GM19193 (cell line): ENCODE measurements around the gene CORO7.

ENCODE experiments used
- POLR2A ChIP-seq: IDR thresholded peaks from 4 replicates; pipeline ENCODE4 v1.6.1; 2011; ENCODE audit not compliant: insufficient read depth, insufficient read length; ENCODE audit errors: extremely low read depth

The CORO7 gene

DNA sequence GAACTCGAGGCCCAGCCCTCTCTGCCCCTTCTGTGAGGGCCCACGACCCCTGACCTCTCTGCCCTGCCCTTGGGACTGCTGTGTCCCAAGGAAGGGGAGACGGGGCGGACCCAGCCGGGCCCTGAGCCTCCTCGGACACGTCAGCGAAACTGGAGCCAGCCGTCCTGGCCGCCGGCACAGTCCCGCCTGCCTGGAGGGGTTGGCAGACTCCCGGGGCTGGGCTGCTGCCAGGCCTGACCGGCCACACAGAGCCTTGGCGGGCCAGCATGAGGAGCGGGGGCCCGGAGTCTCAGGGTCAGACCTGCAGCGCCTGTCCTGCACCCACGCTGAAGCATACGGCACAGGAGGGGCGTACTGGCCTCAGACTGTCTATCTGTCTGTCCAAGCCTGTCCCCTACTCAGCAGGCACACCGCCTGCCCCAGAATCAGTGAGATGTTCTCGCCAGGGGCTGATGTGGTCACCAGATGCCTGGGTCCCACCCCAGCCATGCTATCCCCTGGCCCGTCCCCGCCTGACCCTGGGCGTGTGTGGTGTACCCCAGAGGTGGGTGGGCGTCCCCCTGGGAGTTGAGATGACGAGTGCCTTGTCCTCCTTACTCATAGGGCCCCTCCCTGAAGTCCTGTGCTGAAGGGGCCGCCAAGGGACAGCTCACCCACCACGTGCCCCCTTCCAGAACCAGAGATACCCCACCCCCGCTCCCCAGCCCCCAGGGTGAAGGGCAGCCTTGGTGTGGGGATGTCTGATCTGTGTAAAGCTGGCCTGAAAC lies 40.1 kb downstream of the CORO7 start:
- no peak for TF ChIP-seq POLR2A

DNA sequence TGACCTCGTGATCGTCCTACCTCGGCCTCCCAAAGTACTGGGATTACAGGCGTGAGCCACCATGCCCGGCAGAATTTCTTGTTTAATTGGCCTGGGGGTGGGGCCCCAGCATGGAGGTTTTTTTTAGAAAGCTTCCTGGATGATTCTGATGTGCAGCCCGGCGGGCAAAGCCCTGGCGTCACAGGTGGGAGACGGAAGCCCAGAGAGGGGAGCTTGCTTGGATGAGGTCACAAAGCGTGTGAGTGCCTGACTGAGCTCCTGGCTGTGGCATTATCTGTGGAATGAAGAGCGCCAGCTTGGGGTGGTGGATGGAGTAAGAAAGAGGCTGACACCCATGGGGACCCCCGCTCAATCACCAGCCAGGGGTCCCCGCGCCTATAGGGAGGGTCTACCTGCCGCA lies 40.7 kb downstream of the CORO7 start:
- TF ChIP-seq POLR2A = no peak

DNA sequence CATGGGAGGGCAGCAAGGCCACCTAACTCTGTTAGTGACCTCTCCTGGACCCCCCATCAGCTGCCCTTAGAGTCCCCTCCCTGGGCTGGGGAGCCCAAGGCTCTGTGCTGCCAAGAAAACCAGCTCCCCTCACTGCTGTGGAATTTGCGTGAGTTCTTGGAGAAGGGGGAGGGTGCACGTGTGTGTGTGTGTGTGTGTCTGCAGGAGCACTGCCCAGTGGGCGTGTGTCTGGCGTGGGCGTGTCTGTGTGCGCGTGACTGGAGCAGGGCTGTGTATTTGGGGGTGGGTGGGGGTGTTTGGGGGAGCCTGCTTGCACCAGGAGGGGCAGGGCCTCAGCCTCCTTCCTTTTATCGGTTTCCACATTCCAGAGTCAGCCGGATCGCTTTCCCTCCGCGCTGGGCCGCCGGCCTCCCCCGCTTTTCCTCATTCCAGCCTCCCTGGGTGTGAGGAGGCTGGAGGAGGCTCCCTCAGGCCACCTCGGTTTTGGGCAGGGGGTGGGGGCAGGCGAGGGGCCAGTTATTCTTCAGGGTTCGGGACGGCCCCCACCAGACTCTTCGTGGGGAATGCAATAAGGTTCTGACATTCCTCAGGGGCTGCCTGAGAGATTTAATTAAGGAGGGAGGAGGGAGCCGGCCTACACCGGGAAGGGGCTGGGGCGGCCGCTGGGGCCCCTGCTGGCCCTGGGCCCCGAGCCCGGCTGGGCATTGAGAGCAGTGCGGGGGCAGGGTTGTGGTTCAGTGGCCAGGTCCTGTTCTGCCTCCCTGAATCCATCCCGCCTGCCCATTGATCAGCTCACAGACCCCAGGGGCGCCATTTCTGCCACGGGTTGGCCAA lies 42.3 kb downstream of the CORO7 start:
- TF ChIP-seq POLR2A = no peak

DNA sequence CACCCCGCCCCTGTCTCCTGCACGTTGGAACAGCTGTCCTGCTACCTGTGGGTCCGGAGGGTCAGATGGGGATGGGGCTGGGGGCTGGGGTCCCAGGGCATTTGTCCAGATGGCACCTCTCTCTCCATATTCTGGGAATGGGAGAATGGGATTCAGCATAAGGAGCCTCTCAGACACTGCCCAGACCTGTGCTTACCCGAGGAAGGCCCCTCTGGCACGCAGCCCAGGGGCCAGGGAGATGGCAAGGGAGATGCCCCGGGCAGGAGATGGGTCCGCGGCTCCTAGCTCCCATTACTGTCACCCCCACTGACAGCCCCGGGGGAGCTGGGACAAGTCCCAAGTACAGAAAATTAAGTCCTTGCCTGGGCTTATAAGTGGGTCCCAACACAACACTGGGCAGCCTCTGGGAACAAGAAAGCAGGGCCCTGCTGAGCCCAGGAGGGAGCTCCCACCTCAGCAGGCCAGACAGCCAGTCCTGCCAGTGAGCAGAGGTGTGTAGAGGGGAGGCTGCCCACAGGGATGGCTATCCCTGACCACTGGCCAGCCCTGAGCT lies 43.0 kb downstream of the CORO7 start:
- no peak for TF ChIP-seq POLR2A

DNA sequence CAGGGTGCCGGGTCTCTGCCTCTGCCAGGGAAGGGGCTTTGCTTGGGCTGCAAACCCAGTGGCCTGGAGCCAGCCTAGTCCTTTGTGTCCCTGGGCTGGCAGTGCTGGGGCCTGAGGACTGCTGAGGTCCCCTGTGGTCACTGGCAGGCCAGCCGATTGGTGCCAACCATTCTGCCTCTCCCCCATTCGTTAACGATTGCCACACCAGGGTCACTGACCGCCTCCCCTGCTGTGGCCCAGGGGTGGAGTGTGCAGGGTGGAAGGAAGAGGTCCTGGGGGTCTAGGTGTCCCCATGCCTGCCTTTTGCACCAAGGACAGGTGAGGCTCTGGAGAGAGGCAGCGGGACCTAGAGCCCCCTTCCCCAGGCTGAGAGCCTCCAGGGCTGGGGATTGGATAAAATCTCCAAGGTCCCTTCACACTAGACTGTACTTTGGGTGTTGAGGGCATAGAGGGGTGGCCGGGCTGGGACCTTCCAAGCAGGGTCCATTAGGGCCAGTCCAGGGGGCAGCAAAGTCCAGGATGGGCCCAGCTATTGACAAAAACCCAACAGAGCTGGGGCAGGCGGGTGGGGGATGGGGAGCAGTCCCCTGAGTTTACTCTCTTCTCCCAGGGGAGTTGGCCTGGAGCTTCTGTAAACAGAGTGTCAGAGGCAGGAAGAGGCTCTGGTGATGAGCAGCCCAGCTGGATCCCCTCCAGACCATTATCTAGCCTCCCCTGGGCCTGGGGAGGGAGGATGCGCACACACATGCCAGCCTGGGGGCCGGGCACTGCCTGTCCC lies 43.6 kb downstream of the CORO7 start:
- TF ChIP-seq POLR2A = no peak

DNA sequence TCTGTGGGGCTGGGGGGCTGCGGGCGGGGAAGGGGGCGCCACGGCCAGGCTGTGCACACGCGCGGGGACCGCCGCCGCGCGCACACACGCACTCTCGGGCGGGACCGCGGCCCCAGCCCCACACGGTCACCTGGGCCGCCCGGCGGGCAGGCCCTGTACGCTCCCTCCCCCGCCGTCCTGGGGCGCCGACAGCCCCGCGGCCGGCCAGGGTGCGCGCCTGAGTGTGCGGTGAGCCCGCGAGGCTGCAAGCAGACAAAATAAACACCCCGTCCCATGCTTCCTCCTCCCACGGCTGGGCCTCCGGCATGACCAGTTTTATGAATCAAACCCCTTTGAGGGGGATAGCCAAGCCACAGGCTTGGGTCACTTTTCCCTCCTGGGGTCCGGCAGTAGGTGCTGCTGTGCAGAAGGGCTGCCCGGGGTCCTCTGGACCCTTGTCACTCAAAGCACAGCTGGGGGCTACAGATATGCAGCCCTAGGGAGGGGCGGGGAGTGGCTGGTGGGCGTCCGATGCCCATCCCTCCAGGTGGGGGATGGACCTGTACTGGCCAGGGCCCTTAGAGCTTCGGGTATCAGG lies 44.3 kb downstream of the CORO7 start:
- TF ChIP-seq POLR2A = no peak

DNA sequence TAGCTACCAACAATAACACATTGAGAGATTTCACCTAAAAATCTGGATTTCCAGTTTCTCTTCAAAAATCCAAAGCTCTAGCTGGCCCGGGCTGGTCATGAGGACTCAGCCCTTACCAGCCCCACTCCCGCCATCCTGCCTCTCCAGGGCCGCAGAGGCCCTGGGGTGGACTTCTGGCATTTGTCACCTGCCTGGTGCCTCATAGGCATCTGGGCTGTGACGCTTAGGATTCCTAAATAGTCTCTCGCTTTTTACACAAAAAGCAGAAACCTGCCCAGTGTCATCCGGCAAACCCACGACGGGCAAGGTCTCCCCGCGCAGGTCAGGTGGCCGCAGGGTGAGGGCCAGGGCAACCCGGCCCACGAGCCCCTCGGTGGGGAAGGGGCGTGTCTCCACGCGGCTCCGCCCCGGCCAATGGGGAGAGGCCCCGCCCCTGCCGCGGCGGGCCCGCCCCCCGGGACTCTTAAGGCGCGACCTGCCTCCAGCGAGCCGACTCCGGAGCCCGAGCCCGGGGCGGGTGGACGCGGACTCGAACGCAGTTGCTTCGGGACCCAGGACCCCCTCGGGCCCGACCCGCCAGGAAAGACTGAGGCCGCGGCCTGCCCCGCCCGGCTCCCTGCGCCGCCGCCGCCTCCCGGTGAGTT lies 44.9 kb downstream of the CORO7 start, which contains the start of gene VASN:
TSS of gene VASN (plus strand) at position 492 of the 644 bp plus-strand sequence. CDS start 9,030 bp downstream, outside the sequence.
- peak; percentile 55 for TF ChIP-seq POLR2A

DNA sequence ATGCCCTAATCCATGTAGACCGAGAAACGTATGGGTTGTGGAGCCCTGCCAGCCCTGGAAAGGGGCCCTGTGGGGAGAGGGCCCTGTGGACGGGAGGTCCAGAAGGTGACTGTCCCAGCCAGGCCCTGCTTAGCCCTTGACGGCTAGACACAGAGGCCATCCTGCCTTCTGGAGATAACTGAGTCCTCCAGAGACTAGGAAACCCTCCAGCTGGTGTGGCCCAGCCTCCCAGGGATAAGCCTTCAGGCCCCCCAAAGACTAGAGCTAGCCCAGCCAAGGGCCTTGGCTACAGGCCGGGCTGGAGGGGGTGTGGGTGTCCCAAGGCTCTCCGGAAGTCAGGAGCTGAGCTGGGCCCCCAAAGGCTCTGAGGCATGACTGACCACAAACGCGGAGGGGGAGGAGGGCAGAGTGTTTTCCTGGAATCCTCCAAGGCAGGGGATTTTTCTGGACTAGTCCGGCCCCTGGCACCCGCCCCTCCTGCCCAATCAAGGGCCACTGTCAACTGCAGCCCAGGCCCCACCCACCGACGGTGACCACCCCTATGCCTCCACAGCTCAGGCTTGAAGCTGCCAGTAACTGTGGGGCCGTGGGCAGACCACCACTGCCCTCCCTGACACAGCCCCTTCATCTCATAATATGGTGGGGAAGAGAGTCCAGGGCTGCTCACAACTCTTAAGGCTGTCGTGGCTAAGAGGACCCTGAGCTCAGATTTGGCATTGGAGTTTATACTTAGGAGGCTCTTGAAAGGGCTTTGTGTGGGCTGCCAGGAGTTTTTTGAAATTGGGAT lies 45.6 kb downstream of the CORO7 start:
- no peak for TF ChIP-seq POLR2A

DNA sequence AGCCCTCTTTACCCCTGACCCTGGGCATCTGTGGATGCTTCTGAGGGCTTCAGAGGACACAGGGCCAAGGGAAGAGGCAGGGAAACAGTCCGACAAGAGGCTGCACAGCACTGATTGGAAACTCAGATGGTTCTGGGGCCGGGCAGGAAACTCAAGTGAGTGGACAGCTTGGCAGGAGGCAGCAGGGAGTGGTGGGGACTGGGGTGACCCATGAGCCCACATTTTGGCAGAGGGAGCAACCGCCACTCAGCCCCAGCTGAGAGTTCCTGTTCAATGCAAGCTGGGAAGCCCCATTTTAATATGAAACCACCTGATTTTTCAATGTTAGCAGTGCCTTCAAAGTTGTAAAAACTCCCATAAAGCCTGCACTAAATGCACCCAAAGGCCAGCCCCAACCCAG lies 46.2 kb downstream of the CORO7 start:
- no peak for TF ChIP-seq POLR2A

DNA sequence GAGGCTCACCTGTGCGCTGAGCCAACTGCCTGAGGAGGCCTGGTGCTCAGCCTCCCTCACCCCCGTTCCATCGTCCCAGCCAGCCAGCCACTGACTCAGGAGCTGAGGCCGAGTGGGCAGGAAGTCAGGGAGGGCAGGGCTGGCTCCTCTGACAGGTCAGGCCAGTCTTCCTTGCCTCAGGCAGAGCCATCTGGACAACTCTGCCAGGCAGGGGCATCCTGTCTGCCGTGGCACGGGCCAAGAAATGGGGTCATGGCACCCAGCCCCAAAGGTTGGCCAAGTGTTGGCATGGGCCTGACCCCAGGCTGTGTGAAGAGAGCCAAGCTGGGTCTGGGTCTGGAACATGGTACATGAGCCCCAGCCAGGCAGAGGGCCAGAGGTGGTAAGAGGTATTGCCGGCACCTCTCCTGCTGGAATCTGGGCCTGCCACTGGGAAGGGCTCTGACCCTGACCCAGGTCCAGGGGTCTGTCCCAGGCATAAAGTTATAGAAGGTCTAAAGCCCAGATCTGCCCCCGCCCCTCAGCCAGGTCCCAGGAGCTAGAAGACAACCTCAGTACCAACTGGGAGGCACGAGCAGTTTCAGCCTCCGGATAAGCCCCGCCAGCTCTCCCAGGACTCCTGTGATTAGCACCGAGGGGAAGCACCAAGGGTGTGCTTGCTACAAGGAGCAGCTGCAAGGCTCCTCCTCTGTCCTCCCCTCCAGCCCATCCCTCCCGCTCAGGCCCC lies 47.2 kb downstream of the CORO7 start:
- no peak for TF ChIP-seq POLR2A

DNA sequence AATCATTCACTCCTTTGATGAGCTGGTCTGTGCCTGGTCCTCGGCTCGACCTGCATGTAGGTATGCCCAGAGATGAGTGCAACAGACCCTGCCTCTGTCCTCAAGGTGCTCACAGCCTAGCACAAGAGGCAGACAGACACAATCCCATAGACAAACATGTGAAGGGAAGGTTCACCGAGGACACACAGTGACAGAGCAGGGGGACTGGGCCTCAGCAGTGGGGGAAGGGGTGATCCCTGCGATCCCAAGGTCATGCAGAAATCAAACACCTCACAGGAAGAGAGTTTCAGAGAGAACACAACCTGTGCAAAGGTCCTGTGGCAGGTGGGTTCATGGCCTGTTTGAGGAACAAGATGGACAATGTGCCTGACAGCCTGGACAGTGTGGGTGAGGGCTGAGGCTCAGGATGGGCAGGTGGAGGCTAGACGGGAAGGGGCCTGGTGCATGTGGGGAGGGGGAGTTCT lies 49.0 kb downstream of the CORO7 start:
- no peak for TF ChIP-seq POLR2A

DNA sequence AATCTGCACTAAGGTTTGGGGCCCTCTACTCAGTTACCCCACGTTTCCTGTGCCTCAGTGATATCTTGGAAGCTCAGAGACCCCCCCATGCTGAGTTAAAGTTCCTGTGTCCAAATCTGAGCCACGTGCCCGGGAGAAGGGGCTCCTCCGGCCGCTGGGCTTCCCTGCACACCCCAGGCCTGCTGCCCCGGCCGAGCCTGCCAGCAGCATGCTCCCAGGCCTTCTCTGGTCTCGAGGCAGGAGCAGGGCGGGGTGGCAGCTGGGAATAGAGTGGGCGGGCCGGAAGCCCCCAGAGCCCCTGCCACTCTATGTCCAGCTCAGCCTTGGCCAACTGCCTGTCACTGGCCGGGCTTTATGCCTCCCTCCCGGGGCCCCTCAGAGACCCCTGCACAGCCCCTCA lies 50.4 kb downstream of the CORO7 start:
- no peak for TF ChIP-seq POLR2A

DNA sequence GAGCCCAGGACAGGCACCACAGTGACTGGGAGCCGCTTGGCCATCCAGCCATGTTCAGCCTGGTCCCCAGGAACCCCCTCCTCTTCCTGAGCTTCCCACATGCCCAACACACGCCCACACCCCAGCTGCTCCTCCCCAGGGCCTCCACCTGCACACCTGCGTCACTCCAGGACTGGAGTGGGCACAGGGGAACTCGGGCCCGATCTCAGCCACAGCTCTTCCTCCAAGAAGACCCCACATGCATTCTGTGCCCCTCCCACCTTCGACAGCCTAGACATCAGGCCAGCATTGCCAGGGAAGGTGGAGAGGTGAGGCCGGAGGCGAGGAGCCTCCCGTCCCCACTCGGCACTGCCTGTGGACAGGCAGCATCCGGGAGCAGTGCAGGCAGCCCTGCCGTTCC lies 50.8 kb downstream of the CORO7 start:
- TF ChIP-seq POLR2A = no peak
